Measurements from ENCODE around the gene RAB11FIP4. TPM values are rescaled to one million over a fixed set of nuclear protein-coding genes. Genes with fewer than 3 reads are reported as not detected.

Gene RAB11FIP4
- total RNA-seq, 1 experiment from 2014 or later: 10.8 TPM

DNA sequence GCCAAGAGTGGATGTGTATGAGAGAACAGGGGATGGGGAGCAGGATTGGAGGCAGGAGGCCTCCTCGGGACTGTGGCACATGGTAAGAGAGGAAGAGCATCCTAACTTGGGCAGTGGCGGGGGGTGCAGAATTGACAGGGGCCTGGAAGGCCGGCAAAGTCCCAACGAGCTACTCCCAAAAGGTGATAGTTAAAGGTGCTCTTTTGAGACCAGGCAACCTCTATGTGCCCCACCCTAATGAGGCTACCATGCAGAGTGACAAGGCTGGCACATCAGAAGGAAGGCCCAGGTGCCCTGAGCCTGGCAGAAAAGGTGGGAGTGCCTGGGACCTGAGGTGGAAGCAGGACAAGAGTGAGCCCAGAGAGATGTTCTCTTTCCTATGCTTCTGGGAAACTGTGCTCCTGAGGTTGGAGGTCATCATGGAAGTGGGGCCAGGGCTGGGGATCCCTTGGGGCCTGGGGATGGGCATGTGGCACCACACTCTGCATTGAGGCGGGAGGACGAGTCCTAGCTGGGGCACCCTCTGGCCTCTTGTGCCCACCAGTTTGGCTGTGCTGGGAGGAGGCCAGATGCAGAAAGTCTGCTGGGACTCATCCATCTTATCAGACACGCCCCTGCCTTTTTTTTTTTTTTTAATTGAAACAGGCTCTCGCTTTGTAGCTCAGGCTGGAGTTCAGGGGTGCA, 5.9 kb downstream of the RAB11FIP4 start:
- Histone ChIP-seq H3K36me3 (ENCODE audit: control insufficient read depth, insufficient read depth, low read length) (no peaks in the 10 kb centered on the region), H3K4me3 (ENCODE audit: low read depth in 2 of 2, low read length in 2 of 2) (no peak overlapping the region), H3K9me3 (ENCODE audit: control insufficient read depth, insufficient read depth, low read depth, low read length) (no peaks in the 10 kb centered on the region), H3K4me1 (ENCODE audit: control insufficient read depth, insufficient read depth, low read length) (no peaks in the 10 kb centered on the region), H3K27ac (ENCODE audit: low read length) (no peak overlapping the region), H3K27me3 (ENCODE audit: control insufficient read depth, insufficient read depth, low read length) (no peaks in the 10 kb centered on the region)
- in situ Hi-C loops (cut with HindIII; ENCODE audit: low pct_unique_long_range_greater_than_20kb, low sequenced_read_pairs) (no loop called here), intact Hi-C loops (cut with micrococcal nuclease; ENCODE audit: unreplicated experiment) (no loop called here)
- no peak for DNase-seq (ENCODE audit: low read depth, low spot score)
- POLR2A ChIA-PET: interaction anchor here (0.6 kb wide), 2 partner anchors 347 to 403 kb away, joined by 3 read pairs; no protein-coding TSS in a partner anchor
- no TSS peak for BruUV-seq (replicated peaks)
- TF ChIP-seq SIN3A (IDR thresholded peaks at IDR 0.05; ENCODE audit: borderline replicate concordance, insufficient read depth, low read depth, low read length): no peak
- TF ChIP-seq, protein P1, sequence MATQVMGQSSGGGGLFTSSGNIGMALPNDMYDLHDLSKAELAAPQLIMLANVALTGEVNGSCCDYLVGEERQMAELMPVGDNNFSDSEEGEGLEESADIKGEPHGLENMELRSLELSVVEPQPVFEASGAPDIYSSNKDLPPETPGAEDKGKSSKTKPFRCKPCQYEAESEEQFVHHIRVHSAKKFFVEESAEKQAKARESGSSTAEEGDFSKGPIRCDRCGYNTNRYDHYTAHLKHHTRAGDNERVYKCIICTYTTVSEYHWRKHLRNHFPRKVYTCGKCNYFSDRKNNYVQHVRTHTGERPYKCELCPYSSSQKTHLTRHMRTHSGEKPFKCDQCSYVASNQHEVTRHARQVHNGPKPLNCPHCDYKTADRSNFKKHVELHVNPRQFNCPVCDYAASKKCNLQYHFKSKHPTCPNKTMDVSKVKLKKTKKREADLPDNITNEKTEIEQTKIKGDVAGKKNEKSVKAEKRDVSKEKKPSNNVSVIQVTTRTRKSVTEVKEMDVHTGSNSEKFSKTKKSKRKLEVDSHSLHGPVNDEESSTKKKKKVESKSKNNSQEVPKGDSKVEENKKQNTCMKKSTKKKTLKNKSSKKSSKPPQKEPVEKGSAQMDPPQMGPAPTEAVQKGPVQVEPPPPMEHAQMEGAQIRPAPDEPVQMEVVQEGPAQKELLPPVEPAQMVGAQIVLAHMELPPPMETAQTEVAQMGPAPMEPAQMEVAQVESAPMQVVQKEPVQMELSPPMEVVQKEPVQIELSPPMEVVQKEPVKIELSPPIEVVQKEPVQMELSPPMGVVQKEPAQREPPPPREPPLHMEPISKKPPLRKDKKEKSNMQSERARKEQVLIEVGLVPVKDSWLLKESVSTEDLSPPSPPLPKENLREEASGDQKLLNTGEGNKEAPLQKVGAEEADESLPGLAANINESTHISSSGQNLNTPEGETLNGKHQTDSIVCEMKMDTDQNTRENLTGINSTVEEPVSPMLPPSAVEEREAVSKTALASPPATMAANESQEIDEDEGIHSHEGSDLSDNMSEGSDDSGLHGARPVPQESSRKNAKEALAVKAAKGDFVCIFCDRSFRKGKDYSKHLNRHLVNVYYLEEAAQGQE (IDR thresholded peaks at IDR 0.05; ENCODE audit: insufficient read depth in 1 of 2, low read depth in 2 of 2, low read length in 1 of 2): no peak
- TF ChIP-seq, protein P2, sequence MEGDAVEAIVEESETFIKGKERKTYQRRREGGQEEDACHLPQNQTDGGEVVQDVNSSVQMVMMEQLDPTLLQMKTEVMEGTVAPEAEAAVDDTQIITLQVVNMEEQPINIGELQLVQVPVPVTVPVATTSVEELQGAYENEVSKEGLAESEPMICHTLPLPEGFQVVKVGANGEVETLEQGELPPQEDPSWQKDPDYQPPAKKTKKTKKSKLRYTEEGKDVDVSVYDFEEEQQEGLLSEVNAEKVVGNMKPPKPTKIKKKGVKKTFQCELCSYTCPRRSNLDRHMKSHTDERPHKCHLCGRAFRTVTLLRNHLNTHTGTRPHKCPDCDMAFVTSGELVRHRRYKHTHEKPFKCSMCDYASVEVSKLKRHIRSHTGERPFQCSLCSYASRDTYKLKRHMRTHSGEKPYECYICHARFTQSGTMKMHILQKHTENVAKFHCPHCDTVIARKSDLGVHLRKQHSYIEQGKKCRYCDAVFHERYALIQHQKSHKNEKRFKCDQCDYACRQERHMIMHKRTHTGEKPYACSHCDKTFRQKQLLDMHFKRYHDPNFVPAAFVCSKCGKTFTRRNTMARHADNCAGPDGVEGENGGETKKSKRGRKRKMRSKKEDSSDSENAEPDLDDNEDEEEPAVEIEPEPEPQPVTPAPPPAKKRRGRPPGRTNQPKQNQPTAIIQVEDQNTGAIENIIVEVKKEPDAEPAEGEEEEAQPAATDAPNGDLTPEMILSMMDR (IDR thresholded peaks at IDR 0.05): no peak
- no peak for TF ChIP-seq TCF7L2 (IDR thresholded peaks at IDR 0.05; ENCODE audit: low read depth, low read length)
- no peak for TF ChIP-seq POLR2AphosphoS5 (IDR thresholded peaks at IDR 0.05; ENCODE audit: low read depth, low read length)
- CTCF ChIA-PET: no interaction called here
- no peak for ATAC-seq

DNA sequence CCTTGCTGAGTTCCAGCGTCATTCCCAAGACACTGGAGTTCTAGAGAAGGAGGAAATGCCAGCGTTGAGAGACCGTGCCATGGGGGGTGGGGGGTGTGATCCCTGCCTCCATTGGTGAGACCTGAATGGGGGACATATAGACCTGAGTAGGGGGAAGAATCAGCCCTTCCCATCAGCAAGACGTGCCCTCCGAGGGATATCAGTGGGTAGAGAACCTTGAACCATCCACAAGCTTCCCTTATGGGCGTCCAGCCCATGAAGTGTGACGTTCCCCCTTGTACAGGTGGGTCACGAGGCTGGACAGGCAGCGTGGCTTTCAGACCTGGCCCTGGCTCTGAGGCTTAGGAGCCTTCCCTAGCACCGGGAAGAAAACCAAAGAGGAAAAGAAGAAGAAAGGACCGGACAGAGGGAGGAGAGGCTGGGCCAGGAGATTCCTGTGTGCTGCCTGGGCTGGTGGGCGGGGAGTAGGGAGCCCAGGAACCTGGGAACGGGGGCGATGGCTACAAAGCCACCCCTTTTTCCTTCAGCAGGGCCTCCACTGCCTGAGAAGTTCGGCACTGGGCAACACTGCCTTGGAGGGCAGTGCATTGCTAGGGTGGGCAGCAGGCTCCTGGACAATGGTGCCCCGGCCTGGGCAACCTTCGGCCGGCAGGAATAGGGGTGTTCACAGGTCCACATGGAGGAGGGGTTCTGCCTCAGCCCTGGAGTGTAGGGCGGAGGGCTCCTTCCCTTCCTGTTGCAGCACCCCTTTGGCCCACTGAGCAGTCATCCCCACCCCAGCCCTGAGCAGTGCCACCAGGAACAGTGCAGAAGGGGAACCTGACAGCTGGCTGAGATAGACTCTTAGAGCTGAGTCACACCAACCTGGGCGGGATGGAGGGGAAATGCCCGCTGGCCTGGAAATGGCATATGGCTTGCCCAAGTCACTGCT, 7.2 kb downstream of the RAB11FIP4 start:
- ATAC-seq (no peak), DNase-seq (ENCODE audit: low read depth, low spot score) (no peak)
- no peak overlapping the region for H3K27ac ChIP-seq (ENCODE audit: low read length)
- in situ Hi-C loops (cut with HindIII; ENCODE audit: low pct_unique_long_range_greater_than_20kb, low sequenced_read_pairs): no loop called here
- CTCF ChIA-PET: no interaction called here
- intact Hi-C loops (cut with micrococcal nuclease; ENCODE audit: unreplicated experiment): no loop called here
- POLR2A ChIA-PET: interaction anchor here (0.6 kb wide), 2 partner anchors 348 to 404 kb away, joined by 3 read pairs; no protein-coding TSS in a partner anchor
- H3K27me3 ChIP-seq (ENCODE audit: control insufficient read depth, insufficient read depth, low read length): no peaks in the 10 kb centered on the region
- no peaks in the 10 kb centered on the region for H3K36me3 ChIP-seq (ENCODE audit: control insufficient read depth, insufficient read depth, low read length)
- H3K4me1 ChIP-seq (ENCODE audit: control insufficient read depth, insufficient read depth, low read length): no peaks in the 10 kb centered on the region
- no peaks in the 10 kb centered on the region for H3K9me3 ChIP-seq (ENCODE audit: control insufficient read depth, insufficient read depth, low read depth, low read length)
- no TSS peak for BruUV-seq (replicated peaks)
- no peak overlapping the region for H3K4me3 ChIP-seq (ENCODE audit: low read depth in 2 of 2, low read length in 2 of 2)
- TF ChIP-seq, protein P2 (IDR thresholded peaks at IDR 0.05): no peak
- TF ChIP-seq SIN3A (IDR thresholded peaks at IDR 0.05; ENCODE audit: borderline replicate concordance, insufficient read depth, low read depth, low read length) (no peak), TCF7L2 (IDR thresholded peaks at IDR 0.05; ENCODE audit: low read depth, low read length) (no peak)
